IPS-NIHi7 (cell line): Measurements from ENCODE around the gene BLTP1.
A peak's percentile ranks its signal among the peaks of the same experiment; 100 is the strongest.

Experiments
- DNase-seq: peaks from one replicate; pipeline ENCODE4 v3.0.0; 2012; ENCODE audit warnings: mixed read lengths; ENCODE audit errors: extremely low spot score

The BLTP1 gene

DNA sequence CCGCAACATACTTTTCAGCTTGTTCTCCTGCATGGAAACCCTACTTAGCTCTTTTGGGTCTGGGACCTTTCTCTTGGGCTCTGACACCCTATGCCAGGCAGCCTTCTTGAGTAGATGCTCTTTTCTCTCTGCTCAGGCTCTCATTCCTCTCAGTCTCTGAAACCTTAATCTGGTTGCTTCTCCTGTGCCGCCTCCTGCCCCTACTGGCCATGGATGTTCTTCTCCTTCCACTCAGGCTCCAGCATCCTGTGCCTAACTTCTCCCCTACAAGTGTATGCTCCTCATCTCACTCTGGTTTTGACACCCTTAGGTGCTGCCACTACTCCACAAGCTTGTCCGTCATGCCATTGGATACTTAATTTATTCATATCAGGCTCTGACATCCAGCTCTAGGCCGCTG, 15.2 kb downstream of the BLTP1 start:
- peak; percentile 20 for DNase-seq

DNA sequence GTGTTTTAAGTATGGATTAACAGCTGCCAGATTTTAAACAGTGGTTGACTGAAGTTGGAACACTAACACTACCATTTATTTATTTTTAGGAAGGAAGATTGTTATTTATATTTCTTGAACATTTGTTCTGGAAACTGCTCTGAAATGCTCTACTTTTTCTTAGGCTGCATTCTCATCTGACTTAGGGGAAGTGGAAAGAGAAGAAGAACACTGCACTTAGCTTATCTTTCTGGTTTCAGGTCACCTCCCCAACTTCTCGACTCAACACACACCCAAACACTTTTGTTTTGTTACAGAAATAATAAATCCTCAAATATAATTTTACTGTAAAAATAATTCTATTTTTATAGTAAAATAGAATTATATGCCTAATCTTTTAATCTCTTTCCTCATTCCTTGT, 18.6 kb downstream of the BLTP1 start:
- no peak for DNase-seq

GRCh38 chr4:122171323-122171722, 19.2 kb downstream of the BLTP1 start:
- DNase-seq = no peak

DNA sequence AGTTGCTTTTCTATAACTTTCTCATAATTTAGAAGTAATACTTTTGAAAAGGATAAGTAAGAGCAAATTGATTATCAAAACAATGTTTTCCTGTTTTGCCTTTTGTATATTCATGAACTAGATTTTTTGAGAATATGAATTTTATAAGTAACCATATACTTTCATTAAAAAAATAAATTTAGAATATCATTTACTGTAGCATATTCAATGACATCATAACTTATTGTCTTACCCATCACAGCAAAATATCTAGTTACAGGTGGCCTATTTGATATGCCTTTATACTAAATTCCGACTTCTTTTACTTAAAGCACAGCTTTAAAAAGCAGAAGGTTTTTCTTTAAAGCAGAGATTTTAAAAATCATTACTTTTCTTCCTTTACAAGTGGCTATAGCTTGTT, 20.1 kb downstream of the BLTP1 start:
- DNase-seq = no peak

GRCh38 chr4:122178961-122179360, 26.8 kb downstream of the BLTP1 start:
- no peak for DNase-seq

- DNase-seq = no peak
These were observed 43.6 kb downstream of the BLTP1 start for GRCh38 chr4:122195718-122196117.
